Fibroblast of skin of abdomen (primary cell): ENCODE measurements around the gene SHC2.
"Not testable (repeated sequence)": the region's sequence is repeated elsewhere in the genome, so short reads cannot be mapped to it uniquely, and the experiment has no call there.

Experiments used
- DNase-seq: peaks from one replicate; pipeline ENCODE4 v3.0.0-alpha.2; 2013

SHC2 gene

GRCh38 chr19:387777-388176 is 73.1 kb downstream of the SHC2 start:
- DNase-seq, result no peak

GRCh38 chr19:386632-387301 is 74.1 kb downstream of the SHC2 start:
- DNase-seq, result not testable (repeated sequence)

GRCh38 chr19:386189-386588 is 74.6 kb downstream of the SHC2 start:
- not testable (repeated sequence) for DNase-seq

GRCh38 chr19:384799-385169 is 76.0 kb downstream of the SHC2 start:
- no peak for DNase-seq

GRCh38 chr19:383922-384798 is 76.7 kb downstream of the SHC2 start:
- no peak for DNase-seq

- no peak for DNase-seq
These were observed 77.8 kb downstream of the SHC2 start for GRCh38 chr19:383040-383439.

- peak; percentile 79 for DNase-seq
These were observed 78.3 kb downstream of the SHC2 start for GRCh38 chr19:382578-382977.

- DNase-seq, result not testable (repeated sequence)
These were observed 78.9 kb downstream of the SHC2 start for GRCh38 chr19:381901-382300.

GRCh38 chr19:380618-381219 is 80.1 kb downstream of the SHC2 start:
- DNase-seq, result not testable (repeated sequence)

GRCh38 chr19:379796-380195 is 81.0 kb downstream of the SHC2 start:
- DNase-seq, result no peak

- DNase-seq, result no peak
These were observed 82.1 kb downstream of the SHC2 start for GRCh38 chr19:378706-379105.

- no peak for DNase-seq
These were observed 82.8 kb downstream of the SHC2 start for GRCh38 chr19:377801-378581.

- DNase-seq, result no peak
These were observed 84.7 kb downstream of the SHC2 start for GRCh38 chr19:376111-376470.

- DNase-seq, result no peak
These were observed 85.3 kb downstream of the SHC2 start for GRCh38 chr19:375395-376110.

- no peak for DNase-seq
These were observed 86.0 kb downstream of the SHC2 start for GRCh38 chr19:374886-375235.

GRCh38 chr19:374183-374885 is 86.5 kb downstream of the SHC2 start:
- DNase-seq, result no peak

GRCh38 chr19:373391-374182 is 87.2 kb downstream of the SHC2 start:
- DNase-seq, result no peak

- peak; percentile 71 for DNase-seq
These were observed 88.4 kb downstream of the SHC2 start for GRCh38 chr19:372306-372890.

- peak; percentile 10 for DNase-seq
These were observed 89.2 kb downstream of the SHC2 start for GRCh38 chr19:371501-372168.
